Fibroblast of pulmonary artery (primary cell): ENCODE results near the gene DDX3X.
"Not testable (repeated sequence)": the region's sequence is repeated elsewhere in the genome, so short reads cannot be mapped to it uniquely, and the experiment has no call there.

Experiments
- DNase-seq: peaks from one replicate; pipeline ENCODE4 v3.0.0-alpha.2; 2010; ENCODE audit warnings: low read depth
- H3K4me3 ChIP-seq: replicated peaks from 2 replicates; pipeline ENCODE4 v1.5.1; 2011; ENCODE audit warnings: low read depth, mild to moderate bottlenecking, control low read depth, low read length, moderate library complexity
- CTCF ChIP-seq: IDR thresholded peaks from 2 replicates; pipeline ENCODE4 v1.5.1; 2011; ENCODE audit warnings: mild to moderate bottlenecking, control low read depth, low read length, inconsistent platforms; ENCODE audit errors: missing control alignments

The DDX3X gene

GRCh38 chrX:41397768-41398167, 63.8 kb downstream of the DDX3X start:
- TF ChIP-seq CTCF: no peak
- H3K4me3 ChIP-seq: no peak overlapping the region
- no peak for DNase-seq

GRCh38 chrX:41402556-41402955, 68.6 kb downstream of the DDX3X start:
- H3K4me3 ChIP-seq, DNase-seq: not testable (repeated sequence)

- TF ChIP-seq CTCF: no peak
- H3K4me3 ChIP-seq: no peak overlapping the region
- no peak for DNase-seq
Measured at GRCh38 chrX:41405551-41405950, 71.6 kb downstream of the DDX3X start.

GRCh38 chrX:41406201-41406600, 72.2 kb downstream of the DDX3X start:
- TF ChIP-seq CTCF: no peak
- DNase-seq: no peak
- H3K4me3 ChIP-seq: no peak overlapping the region

GRCh38 chrX:41407816-41408215, 73.9 kb downstream of the DDX3X start:
- no peak for TF ChIP-seq CTCF
- no peak overlapping the region for H3K4me3 ChIP-seq
- no peak for DNase-seq

GRCh38 chrX:41408576-41408975, 74.6 kb downstream of the DDX3X start:
- TF ChIP-seq CTCF: no peak
- no peak overlapping the region for H3K4me3 ChIP-seq
- no peak for DNase-seq

GRCh38 chrX:41409006-41409405, 75.0 kb downstream of the DDX3X start:
- no peak for DNase-seq
- H3K4me3 ChIP-seq: no peak overlapping the region

GRCh38 chrX:41411222-41411621, 77.3 kb downstream of the DDX3X start:
- DNase-seq, H3K4me3 ChIP-seq: not testable (repeated sequence)

More at GRCh38 chrX:41409006-41409405, 75.0 kb downstream of the DDX3X start:
- no peak for TF ChIP-seq CTCF
